ENCODE results near the gene RND1. TPM values are rescaled to one million over a fixed set of nuclear protein-coding genes. Genes with fewer than 3 reads are reported as not detected.
A peak's percentile ranks its signal among the peaks of the same experiment; 100 is the strongest.

The RND1 gene
- total RNA-seq, 1 experiment from 2014 or later, result 5.1 TPM

DNA sequence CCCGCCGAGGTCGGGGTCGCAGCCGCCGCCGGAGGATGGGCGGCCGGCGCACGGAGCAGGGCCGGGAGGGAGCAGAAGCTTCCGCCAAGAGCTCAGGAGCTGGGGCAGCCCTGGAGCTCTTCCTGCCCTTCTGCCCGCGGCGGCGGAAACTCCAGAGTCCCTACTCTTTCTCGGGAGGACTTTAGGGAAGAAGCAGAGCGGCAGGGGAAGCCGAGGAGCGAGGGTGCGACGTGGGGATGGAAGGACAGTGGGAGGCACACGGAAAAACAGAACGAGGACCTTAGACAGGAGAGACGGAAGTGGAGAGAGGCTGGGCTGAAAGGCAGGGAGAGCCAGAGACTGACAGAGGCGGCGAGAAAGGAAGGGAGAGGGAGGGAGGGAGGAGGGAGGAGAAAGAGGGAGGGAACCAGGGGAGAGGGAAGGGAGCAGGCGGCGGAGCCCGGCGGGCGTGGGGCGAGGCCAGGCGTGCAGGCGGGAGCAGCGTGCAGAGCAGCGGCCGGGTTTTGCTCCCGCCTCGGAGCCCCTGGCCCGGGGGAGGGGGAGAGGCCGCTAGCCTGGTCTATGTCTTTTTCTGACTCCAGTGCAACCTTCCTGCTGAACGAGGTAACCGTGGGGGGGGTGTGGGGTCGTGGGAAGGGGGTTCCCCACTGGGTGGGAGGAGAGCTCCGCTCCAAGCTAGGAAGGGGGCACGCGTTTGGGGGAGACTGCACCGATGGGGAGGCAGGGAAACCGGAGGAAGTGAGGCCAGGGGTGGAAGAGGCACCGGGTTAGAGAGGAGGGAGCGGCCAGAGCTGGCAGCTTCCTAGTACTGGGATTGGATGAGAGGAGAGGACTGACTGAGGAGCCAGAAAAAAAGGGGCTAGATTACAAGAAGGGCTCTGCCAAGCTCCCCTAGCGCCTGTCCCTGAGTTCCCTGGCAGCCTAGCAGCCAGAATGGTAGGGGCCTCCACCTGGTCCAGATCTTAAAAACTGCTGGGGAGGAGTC lies 50.3 kb downstream of the RND1 start:
- H3K4me1 Mint-ChIP-seq (ENCODE audit: low read depth, unreplicated experiment), result peaks cover 16% of the 10 kb centered on the region
- POLR2A ChIA-PET, result interaction anchor here (0.5 to 1.8 kb wide), 3 partner anchors 26 to 51 kb away, joined by 4 to 11 read pairs (median 4); partner anchors contain the start of gene ADCY6

DNA sequence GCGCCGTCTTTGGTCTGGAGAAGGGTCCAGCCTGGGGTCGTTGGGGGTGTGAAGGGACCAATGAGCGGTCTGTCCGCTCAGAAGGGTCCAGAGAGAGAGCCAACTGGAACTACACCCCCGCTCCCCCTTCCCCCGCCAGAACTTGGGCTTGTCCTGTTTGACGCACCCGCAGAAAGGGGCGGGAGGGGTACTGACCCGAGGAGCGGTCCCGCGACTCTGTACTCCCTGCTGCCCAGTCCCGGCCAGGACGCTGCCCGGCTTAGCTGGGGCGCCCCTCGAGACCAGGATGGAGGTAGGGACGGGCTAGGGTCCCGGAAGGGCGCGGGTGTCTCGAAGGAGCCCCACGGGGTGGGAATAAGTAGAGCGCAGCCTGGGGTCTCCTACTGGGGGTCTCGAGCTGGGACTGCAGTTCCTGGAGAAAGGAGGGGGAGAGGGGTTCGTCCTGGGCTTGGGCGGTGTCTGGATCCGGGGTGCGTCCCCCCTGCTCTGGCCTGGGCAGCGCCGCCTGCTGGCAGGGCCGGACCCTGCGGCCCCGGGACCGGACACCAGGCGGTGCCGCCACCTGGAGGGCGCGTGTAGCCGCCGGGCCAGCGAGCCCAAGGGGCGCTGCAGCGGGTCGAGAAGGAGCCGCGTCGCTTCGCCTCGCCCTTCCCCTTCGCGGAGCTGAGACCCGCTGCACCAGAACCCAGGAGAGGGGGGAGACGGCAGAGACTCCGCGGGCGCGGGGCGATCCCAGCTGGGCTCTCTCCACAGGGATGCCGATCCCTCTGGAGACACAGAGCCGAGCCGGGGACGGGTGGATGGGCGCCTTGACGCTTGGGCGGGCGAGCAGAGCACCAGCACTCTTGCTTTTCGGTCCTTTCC lies 51.2 kb downstream of the RND1 start:
- peaks cover 9% of the 10 kb centered on the region for H3K36me3 Mint-ChIP-seq (ENCODE audit: insufficient read depth, unreplicated experiment)
- TF ChIP-seq, protein P1, sequence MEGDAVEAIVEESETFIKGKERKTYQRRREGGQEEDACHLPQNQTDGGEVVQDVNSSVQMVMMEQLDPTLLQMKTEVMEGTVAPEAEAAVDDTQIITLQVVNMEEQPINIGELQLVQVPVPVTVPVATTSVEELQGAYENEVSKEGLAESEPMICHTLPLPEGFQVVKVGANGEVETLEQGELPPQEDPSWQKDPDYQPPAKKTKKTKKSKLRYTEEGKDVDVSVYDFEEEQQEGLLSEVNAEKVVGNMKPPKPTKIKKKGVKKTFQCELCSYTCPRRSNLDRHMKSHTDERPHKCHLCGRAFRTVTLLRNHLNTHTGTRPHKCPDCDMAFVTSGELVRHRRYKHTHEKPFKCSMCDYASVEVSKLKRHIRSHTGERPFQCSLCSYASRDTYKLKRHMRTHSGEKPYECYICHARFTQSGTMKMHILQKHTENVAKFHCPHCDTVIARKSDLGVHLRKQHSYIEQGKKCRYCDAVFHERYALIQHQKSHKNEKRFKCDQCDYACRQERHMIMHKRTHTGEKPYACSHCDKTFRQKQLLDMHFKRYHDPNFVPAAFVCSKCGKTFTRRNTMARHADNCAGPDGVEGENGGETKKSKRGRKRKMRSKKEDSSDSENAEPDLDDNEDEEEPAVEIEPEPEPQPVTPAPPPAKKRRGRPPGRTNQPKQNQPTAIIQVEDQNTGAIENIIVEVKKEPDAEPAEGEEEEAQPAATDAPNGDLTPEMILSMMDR (IDR thresholded peaks at IDR 0.05; ENCODE audit: insufficient read depth in 1 of 2, low read depth in 1 of 2, low read length in 1 of 2, severe bottlenecking in 1 of 2, unreplicated experiment in 1 of 2), result peak; percentile 99
- no peaks in the 10 kb centered on the region for H3K9me3 Mint-ChIP-seq (ENCODE audit: unreplicated experiment)
- Histone ChIP-seq H3K9me3 (no peaks in the 10 kb centered on the region), H3K4me3 (ENCODE audit: low read depth, low read length) (peak overlapping the region; percentile 91), H3K27me3 (replicated peaks; ENCODE audit: control insufficient read depth, insufficient read depth, low read length) (no peaks in the 10 kb centered on the region), H3K4me1 (peaks cover 21% of the 10 kb centered on the region), H3K36me3 (ENCODE audit: control insufficient read depth, insufficient read depth, low read length) (no peaks in the 10 kb centered on the region)
- ChIA-PET CTCF (interaction anchor here (0.6 to 2.1 kb wide), 24 partner anchors 9 to 243 kb away, joined by 3 to 34 read pairs (median 5); partner anchors contain the start of genes ADCY6, ARF3 and FKBP11), POLR2A (interaction anchor here (1.8 kb wide), 1 partner anchor 25 kb away, joined by 11 read pairs; the partner anchor contains the start of gene ADCY6)
- DNase-seq, result peak; percentile 83 to 96
- no TSS peak for BruUV-seq (replicated peaks)
- no peaks in the 10 kb centered on the region for H3K27me3 Mint-ChIP-seq (ENCODE audit: insufficient read depth, unreplicated experiment)
- H3K27ac Mint-ChIP-seq (ENCODE audit: unreplicated experiment), result peak overlapping the region; percentile 58
- peak overlapping the region; percentile 97 for H3K4me3 Mint-ChIP-seq (ENCODE audit: unreplicated experiment)
- intact Hi-C loops (cut with micrococcal nuclease; ENCODE audit: unreplicated experiment), result loop anchor here (1.0 to 2.0 kb wide), 2 partner anchors 25 to 38 kb away; partner anchors contain the start of genes ADCY6 and DDX23
- H3K4me1 Mint-ChIP-seq (ENCODE audit: low read depth, unreplicated experiment), result peaks cover 18% of the 10 kb centered on the region

More for the DNA sequence above, 50.3 kb downstream of the RND1 start:
- TSS peak; percentile 23 for BruUV-seq (replicated peaks)
- CTCF ChIA-PET, result interaction anchor here (0.6 to 2.1 kb wide), 26 partner anchors 10 to 605 kb away, joined by 3 to 34 read pairs (median 4); partner anchors contain the start of genes ADCY6, ARF3 and FKBP11
- peak overlapping the region; percentile 91 for H3K4me3 ChIP-seq (ENCODE audit: low read depth, low read length)
- intact Hi-C loops (cut with micrococcal nuclease; ENCODE audit: unreplicated experiment), result loop anchor here (2.0 kb wide), 1 partner anchor 37 kb away; the partner anchor contains the start of gene DDX23
- Mint-ChIP-seq H3K27me3 (ENCODE audit: insufficient read depth, unreplicated experiment) (no peaks in the 10 kb centered on the region), H3K36me3 (ENCODE audit: insufficient read depth, unreplicated experiment) (peaks cover 9% of the 10 kb centered on the region), H3K9me3 (ENCODE audit: unreplicated experiment) (no peaks in the 10 kb centered on the region), H3K4me3 (ENCODE audit: unreplicated experiment) (peak overlapping the region; percentile 97), H3K27ac (ENCODE audit: unreplicated experiment) (peak overlapping the region; percentile 58)
- no peaks in the 10 kb centered on the region for H3K9me3 ChIP-seq
- H3K4me1 ChIP-seq, result peaks cover 21% of the 10 kb centered on the region
- H3K36me3 ChIP-seq (ENCODE audit: control insufficient read depth, insufficient read depth, low read length), result no peaks in the 10 kb centered on the region
- peak; percentile 87 to 88 for DNase-seq
- H3K27me3 ChIP-seq (replicated peaks; ENCODE audit: control insufficient read depth, insufficient read depth, low read length), result no peaks in the 10 kb centered on the region
- TF ChIP-seq, protein P1 (IDR thresholded peaks at IDR 0.05; ENCODE audit: insufficient read depth in 1 of 2, low read depth in 1 of 2, low read length in 1 of 2, severe bottlenecking in 1 of 2, unreplicated experiment in 1 of 2), result no peak
